ENCODE data around the gene B4GALNT3.

Gene B4GALNT3

DNA sequence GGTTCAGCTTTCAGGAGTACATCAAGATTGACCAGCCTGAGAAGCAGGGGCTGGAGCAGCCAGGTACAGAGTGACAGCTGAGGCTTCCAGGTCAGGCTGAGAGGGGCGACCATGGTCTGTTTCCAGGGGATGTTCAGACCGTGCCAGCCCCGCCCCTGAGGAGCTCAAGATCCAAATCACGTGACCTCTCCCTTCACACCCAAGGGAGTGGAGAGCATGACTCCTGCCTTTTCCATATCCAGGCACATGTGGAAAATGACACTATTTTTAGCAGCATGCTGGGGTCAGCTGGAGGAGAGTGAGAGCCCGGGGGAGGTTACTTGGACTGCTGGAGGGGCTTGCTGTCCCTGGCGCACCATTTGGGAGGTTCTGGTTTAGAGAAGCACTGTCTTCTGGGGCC, 92.7 kb downstream of the B4GALNT3 start:
- TF ChIP-seq, protein P1, sequence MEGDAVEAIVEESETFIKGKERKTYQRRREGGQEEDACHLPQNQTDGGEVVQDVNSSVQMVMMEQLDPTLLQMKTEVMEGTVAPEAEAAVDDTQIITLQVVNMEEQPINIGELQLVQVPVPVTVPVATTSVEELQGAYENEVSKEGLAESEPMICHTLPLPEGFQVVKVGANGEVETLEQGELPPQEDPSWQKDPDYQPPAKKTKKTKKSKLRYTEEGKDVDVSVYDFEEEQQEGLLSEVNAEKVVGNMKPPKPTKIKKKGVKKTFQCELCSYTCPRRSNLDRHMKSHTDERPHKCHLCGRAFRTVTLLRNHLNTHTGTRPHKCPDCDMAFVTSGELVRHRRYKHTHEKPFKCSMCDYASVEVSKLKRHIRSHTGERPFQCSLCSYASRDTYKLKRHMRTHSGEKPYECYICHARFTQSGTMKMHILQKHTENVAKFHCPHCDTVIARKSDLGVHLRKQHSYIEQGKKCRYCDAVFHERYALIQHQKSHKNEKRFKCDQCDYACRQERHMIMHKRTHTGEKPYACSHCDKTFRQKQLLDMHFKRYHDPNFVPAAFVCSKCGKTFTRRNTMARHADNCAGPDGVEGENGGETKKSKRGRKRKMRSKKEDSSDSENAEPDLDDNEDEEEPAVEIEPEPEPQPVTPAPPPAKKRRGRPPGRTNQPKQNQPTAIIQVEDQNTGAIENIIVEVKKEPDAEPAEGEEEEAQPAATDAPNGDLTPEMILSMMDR (IDR thresholded peaks at IDR 0.05; ENCODE audit: extremely low read depth, missing control alignments) = no peak
- DNase-seq (ENCODE audit: low spot score) = no peak

DNA sequence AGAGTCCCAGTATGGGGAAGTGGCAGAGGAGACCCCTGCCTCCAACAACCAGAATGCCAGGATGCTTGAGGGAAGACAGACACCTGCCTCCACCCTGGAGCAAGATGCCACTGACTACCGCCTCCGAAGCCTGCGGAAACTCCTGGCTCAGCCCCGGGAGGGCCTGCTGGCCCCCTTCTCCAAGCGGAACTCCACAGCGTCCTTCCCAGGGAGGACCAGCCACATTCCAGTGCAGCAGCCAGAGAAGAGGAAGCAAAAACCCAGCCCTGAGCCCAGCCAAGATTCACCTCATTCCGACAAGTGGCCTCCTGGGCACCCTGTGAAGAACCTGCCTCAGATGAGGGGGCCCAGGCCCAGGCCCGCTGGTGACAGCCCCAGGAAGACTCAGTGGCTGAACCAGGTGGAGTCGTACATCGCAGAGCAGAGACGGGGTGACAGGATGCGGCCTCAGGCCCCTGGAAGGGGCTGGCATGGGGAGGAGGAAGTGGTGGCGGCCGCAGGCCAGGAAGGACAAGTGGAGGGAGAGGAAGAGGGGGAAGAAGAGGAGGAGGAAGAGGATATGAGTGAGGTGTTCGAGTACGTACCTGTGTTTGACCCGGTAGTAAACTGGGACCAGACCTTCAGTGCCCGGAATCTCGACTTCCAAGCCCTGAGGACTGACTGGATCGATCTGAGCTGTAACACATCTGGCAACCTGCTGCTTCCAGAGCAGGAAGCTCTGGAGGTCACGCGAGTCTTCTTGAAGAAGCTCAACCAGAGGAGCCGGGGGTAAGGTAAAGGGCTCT, 93.7 kb downstream of the B4GALNT3 start:
- TF ChIP-seq, protein P1 (IDR thresholded peaks at IDR 0.05; ENCODE audit: extremely low read depth, missing control alignments) = no peak
- no peak for DNase-seq (ENCODE audit: low spot score)

DNA sequence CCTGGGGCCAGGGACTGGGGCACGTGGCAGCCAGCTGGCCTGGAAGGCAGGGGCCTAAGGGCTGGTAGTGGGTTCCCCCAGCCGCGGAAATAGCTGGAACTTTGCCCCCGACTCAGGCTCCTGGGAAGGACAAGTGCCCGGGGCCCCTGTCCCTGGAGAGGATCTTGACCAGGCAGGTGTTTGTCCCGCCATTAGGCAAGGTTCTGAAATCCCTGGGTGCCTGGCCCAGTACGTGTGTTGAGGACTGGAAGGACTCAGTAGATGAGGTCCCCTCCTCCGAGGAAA, 94.2 kb downstream of the B4GALNT3 start:
- DNase-seq (ENCODE audit: low spot score) = no peak
- TF ChIP-seq, protein P1 (IDR thresholded peaks at IDR 0.05; ENCODE audit: extremely low read depth, missing control alignments) = no peak

DNA sequence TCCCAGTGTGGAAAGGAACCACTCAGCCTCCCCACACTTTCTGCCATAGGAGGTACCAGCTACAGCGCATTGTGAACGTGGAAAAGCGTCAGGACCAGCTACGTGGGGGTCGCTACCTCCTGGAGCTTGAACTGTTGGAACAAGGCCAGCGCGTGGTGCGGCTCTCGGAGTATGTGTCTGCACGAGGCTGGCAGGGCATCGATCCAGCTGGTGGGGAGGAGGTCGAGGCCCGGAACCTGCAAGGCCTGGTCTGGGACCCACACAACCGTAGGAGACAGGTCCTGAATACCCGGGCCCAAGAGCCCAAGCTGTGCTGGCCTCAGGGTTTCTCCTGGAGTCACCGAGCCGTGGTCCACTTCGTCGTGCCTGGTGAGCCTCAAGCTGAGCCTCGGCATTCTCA, 96.8 kb downstream of the B4GALNT3 start:
- DNase-seq (ENCODE audit: low spot score) = no peak
- TF ChIP-seq, protein P1 (IDR thresholded peaks at IDR 0.05; ENCODE audit: extremely low read depth, missing control alignments) = no peak

DNA sequence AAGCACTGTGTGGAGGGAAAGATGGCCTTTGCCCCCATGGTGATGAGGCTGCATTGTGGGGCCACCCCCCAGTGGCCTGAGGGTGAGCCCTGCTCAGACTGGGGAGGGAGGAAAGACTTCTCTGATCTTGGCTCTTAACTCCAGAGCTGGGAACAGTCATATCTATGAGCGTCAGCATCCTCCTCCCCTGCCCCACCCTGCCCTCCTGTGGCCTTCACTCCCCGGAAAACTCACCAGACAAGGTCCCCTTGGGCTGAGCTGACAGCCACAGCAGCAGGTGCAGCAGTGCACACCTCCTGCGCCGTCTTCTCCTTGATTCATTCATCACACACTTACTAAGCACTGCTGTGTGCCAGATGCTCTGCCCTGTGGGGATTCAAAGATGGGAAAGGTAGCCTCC, 98.8 kb downstream of the B4GALNT3 start:
- no peak for DNase-seq (ENCODE audit: low spot score)
- TF ChIP-seq, protein P1 (IDR thresholded peaks at IDR 0.05; ENCODE audit: extremely low read depth, missing control alignments) = no peak

DNA sequence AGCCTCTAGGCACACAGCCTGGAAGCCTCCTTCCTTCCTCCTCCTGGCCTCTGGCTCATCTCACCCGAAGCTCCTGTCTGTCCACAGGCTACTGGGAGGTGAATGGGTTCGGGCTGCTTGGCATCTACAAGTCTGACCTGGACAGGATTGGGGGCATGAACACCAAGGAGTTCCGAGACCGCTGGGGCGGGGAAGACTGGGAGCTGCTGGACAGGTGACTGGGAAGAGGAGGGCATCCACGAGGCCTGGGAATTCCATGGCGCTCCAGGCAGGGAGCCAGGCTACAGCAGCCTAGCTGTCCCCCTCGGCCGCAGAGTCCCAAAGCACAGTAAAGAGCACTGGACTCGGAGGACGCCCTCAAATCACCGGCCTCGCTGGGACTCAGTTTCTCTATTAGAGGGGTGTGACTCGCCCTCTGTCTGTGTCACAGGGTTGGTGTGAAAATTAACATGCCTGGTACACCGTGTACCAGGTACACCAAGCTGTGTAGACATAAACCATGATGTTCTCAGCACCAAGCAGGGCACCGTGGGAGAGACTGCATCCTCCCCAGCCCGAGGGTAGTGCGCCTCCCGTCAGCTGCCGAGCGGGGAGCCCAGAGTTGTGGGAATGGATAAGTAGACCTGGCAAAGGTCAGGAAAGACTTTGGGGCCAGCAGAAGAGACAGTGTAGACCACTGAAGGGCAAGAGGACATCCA, 99.6 kb downstream of the B4GALNT3 start:
- DNase-seq (ENCODE audit: low spot score) = no peak
- TF ChIP-seq, protein P1 (IDR thresholded peaks at IDR 0.05; ENCODE audit: extremely low read depth, missing control alignments) = no peak

DNA sequence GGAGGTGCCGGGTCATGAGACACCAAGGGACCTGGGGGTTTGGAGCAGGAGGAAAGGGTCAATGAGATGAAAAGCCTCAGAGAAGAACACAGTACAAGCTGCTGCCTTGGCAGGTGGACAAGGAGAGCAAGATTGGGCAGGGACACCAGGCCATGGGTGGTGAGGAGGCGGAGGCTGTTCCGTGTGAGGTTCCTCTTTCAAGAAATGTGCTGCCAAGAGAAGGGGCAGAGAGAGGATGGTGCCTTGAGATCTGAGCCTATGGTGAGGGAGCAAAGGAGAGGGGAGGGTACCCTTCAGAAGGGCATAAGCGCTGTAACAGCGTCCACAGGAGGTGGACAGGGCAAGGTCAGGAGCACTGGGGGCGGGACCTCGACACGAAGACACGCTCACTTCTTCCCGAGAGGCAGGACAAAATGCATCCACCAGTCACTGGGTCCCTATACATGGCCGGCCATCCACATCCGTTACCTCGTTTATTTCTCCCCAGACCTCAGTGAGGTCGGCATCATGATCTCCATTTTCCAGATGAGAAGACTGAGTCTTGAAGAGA, 100.2 kb downstream of the B4GALNT3 start:
- no peak for DNase-seq (ENCODE audit: low spot score)
- TF ChIP-seq, protein P1 (IDR thresholded peaks at IDR 0.05; ENCODE audit: extremely low read depth, missing control alignments) = no peak

Measured in GM20000 (cell line).